ENCODE data around the gene PSD2.
"Not testable (repeated sequence)": the region's sequence is repeated elsewhere in the genome, so short reads cannot be mapped to it uniquely, and the experiment has no call there.

The PSD2 gene

DNA sequence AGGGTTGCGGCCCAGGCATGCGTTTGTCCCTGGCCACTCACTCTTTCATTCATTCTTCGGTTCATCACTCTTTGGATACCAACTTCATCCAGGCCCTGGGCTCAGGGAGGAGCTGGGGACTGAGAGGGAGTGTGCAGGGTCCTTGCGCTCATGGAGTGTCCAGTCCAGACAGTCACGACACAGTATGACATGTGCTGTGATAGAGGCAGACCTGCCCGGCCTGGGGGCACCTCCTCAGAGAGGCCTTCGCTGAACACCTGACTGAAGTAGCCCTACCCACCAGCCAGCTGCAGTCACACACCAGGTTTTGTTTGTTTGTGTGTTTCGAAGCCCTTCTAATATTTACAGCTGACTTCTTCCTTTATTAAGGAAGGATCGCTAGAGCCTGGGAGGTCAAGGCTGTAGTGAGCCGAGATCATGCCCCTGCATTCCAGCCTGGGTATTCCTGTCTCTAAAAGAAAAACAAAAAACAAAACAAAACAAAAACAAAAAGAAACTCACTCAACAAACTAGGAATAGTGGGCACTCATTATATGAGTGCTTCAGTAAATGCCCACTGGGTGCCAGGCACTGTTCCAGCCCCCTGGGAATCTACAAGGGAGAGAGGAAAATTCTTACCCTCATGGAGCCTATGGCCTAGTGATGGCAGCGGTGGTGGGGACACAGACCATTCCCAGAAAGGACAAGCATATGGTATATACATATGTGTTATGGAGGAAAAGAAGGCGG lies 6.3 kb upstream of the PSD2 start:
- DNase-seq (ENCODE audit: low spot score) = no peak

DNA sequence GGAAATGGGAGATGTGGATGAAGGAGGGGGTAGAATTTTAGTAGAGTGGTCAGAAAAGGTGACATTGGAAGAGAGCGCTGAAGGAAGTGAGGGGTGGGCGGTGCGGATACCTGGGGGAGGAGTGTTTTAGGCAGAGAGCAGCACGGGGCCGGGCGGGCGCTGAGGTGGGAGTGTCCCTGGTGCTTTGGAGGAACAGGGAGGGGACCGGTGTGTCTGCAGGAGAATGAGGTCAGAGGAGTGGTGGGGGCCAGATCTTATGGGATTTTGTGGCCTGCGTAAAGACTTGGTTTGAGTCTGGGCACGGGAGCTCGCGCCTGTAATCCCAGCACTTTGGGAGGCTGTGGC lies 5.8 kb upstream of the PSD2 start:
- DNase-seq (ENCODE audit: low spot score) = no peak

DNA sequence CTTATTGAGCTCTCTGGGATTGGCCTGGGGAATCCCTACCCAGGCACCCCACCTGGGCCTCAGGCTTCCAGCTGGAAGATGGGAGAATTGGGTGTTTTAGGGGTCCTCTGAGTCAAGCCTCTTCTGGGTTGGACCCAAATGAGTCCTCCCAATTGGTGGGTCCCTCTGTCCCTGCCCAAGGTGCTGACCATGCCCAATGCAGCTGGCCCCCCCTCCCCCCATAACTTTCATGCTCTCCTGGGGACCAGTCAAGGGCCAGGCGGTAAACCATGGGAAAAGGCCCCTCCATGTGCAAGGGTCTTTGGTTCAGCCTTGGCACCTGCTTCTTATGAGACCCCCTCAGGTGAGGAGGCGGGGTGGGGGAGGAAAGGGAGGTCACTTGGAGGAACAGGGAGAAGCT lies 3.4 kb upstream of the PSD2 start:
- no peak for DNase-seq (ENCODE audit: low spot score)

DNA sequence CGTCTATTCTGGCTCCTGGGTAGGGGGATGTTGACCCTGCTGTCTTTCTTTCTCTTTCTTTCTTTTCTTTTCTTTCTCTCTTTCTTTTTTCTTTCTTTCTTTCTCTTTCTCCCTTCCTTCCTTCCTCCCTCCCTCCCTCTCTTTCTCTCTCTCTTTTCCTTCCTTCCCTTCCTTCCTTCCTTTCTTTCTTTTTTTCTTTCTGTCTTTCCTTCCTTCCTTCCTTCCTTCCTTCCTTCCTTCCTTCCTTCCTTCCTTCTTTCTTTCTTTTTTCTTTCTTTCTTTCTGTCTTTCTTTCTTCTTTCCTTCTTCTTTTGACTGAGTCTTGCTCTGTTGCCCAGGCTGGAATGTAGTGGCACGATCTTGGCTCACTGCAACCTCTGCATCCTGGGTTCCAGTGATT lies 3.0 kb upstream of the PSD2 start:
- DNase-seq (ENCODE audit: low spot score) = not testable (repeated sequence)

DNA sequence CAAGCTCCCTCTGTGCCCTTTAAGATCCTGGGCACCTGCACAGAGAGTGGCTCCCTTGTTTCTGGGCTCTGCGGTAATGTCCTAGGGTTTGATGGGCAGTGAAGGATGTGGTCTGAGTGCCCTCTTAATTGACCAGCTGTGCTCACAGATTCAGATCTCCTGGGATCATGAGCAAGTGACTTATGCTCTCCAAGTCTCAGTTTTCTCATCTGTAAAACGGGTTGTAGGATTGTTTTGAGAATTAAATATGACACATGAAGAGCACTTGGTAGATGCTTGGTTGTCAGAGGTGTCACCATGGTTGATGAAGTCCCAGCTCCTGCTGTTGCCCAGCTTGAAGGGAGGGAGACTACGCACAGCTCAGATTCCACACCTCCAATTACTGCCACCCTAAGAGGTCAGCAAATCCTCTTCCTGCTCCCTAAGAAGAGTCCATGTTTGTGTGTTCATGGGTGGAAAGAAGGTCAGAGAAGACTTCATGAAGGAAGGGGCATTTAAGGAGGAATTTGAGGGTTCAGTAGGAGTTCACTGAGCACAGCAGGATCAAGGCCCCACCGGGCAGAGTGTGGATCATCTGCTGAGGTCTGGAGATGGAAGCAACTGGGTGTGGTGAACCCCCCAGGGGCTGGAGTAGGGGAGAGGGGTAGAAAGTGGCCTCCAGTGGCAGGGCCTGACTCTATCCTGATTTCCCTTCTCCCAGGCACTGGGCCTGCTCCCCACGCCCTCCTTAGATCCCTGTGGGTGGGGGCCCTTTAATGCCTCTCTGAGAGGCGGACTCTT lies 1.4 kb upstream of the PSD2 start:
- DNase-seq (ENCODE audit: low spot score) = no peak

DNA sequence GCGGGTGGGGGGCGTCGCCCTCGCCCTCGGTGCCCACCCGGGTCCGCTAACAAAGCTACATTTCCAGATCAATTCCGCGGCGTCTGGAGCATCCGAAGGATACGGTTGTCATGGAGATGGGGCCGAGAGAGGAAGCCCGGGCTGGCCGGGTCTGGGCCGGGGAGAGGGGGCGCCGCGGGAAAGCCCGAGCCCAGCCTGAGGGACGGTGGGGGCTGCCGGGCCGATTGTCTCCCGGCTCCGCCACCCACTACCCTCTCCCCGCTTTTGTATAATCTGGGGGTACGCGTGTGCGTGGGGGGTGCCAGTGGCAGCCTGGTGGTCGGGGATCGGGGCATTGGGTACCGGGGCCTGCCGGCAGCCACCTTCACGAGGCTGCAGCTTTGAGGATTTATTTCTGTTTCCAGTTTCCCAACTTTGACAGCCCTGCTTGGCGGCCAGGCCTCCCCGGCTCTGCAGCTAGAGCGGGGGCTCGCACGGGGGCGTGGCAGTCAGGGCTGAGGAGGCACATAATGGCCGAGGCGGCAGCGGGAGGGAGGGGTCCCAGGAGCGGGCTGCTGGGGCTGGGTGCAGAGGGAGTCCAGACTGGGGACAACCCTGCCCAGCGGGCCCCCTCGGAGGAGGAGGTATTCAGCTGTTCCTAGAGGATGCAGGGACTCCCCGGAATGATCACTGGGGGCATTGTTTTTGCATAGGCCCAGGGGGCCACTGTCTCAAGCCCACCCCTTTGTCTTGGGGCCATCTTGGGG lies 626 bp downstream of the PSD2 start:
- no peak for DNase-seq (ENCODE audit: low spot score)

DNA sequence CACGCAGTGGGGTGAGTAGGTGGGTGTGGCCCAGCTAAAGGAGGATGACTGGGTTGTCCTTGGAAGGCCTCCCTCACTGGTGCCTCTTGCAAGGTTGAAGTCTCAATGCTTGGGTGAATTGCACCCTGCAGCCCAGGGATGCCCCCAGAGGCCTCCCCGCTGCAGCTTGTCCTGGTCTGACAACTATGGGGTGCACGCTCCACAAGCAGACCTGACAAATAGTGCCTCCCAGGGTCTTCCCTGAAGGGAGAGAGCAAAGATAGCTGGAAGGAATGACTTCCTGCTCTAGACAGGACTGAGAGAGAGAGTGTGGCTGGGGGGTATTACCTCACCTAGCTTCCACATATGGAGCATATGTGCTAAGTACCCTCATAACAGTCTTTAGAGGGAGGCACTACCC lies 1.7 kb downstream of the PSD2 start:
- no peak for DNase-seq (ENCODE audit: low spot score)

DNA sequence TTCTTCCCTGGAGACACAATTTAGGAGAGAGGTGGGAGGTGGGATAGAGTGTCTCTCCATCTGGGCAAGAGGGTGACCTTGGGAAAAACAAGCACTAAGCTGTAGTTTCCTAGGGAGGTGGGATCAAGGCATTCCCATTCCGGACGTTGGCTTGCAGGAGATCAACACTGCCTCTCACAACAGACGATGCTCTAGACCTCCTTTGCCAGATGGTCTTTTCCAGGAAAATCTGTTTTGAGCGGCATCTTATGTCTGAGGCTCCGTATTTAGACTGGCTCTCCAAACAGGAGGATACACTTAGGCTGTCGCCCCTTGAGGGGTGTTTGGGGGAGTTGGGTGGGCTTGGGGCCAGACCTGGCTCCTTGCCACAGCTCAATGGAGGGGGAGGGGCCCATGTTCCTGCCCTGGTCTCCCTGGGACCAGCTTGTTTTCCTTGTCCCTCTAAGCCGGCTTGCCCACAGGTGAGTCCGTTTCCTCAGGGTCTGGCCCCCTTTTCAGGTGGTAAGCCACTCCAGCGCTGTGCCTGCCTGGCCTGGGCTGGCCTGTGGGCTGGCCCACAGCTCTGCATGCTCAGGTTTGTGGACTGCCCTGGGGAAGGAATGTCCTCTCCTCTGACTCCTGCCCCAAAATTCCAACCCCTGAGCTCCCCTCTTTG lies 2.4 kb downstream of the PSD2 start:
- DNase-seq (ENCODE audit: low spot score) = no peak

DNA sequence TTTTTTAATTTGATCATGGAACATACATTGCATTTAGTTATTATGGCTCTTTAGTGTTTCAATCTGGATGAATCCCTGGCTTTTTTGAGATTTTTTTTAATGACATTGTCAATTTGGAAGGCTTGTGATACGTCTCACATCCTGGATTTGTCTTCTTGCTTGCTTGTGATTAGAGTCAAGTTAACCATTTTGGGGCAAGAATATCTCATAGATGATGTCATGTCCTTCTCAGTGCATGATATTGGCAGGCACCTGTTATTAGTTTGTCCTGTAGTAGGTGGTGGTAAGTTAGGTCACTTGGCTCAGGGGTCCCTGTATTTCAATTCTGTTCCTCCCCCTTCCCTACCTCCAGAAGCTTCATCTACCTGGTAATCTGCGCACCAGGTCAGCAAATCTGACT lies 3.3 kb downstream of the PSD2 start:
- DNase-seq (ENCODE audit: low spot score) = no peak

DNA sequence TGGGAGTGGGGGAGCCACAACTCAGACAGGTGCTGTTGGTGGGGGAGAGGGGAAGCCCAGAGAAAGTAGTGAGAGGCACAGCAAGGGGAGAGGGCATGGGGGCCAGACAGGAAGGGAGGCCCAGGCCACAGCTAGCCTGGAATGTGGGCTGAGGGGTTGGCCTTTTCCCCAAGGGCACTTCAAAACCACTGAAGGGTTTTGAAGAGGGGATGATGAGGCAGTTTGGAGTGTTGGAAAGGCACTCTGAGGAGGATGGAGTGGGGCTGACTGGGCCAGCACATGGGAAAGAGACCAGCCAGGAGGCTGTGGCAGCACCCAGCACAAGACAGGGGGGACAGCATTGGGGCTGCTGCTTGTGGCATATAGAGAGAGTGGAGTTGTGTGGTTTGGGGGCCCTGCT lies 3.8 kb downstream of the PSD2 start:
- DNase-seq (ENCODE audit: low spot score) = no peak

DNA sequence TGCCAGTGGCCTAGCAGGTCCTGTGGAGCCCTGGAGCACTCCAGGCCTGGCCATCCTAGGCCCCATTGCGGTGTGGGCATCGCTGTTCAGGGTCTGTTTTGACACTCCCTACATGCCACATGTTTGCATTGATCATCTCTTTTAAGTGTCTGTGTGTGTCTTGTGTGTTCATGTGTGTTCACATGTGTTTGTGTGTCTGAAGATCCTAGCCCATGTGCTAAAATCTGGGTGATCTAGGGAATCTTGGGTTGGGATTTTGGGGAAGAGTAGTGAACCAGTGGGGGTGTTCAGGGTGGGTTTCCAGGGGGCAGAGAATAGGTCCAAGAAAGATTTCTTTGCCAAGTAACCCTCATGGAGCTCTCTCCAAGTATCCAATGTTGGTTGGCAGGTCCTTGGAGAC lies 8.4 kb downstream of the PSD2 start:
- no peak for DNase-seq (ENCODE audit: low spot score)

DNA sequence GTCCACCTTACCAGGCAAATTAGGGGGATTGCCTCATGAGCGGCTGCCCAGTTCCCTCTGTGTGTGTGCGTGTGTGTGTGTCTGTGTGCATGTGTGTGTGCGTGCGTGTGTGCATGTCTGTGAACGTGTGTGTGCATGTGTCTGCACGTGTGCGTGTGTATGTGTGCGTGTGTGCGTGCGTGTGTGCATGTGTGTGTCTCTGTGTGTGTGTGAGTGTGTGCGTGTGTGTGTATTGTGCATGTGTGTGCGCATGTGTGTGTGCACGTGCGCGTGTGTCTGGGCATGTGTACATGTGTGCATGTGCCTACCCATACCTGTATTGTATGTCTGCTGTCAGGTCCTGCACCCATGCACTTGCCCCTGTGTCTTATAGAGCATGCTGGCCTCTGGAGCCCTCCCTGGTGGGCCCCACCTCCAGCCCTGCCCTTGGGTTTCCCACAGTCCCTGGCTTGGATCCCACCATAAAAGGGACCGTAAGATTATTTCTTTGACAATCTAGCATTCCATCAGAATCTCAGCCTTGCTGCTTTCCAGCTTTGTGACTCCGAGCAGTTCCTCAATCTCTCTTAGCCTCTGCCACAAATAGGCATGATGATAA lies 9.3 kb downstream of the PSD2 start:
- no peak for DNase-seq (ENCODE audit: low spot score)

DNA sequence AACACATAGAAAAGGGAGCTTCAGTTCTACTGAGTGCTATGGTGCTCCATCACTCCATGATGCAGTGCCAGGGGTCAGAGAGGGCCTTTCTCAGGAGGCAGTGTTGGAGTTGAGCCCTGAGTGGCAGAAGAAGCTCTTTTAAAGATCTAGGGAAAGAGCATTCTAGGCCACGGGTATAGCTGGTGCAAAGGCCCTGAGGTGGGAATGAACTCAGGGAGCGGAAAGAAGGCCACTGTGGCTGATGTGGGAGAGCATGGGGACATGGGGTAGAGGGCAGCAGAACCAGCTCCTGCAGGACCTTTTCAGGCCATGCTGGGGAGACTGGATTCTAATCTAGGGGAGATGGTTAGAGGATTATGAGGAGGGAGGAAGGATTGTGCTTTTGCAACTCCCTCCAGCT lies 9.9 kb downstream of the PSD2 start:
- no peak for DNase-seq (ENCODE audit: low spot score)

DNA sequence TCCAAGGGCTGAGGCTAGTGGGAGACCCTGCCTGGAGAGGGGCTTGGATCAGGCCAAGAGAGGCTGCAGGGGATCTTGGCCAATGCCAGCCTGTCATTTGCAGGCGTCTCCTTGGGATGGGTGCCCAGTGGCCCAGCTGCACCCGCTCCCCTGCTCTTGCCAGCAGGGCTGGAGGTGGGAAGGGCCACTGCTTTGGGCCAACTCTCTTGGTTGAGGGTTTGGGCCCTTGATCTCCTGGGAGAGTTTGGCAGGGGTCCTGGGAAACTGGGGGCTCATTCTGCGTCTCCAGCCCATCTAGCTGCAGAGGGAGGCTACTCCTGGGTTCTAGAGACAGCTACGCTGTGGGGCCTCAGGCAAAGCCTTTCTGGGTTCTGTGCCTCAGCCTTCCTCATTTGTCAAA lies 10.5 kb downstream of the PSD2 start:
- no peak for DNase-seq (ENCODE audit: low spot score)

DNA sequence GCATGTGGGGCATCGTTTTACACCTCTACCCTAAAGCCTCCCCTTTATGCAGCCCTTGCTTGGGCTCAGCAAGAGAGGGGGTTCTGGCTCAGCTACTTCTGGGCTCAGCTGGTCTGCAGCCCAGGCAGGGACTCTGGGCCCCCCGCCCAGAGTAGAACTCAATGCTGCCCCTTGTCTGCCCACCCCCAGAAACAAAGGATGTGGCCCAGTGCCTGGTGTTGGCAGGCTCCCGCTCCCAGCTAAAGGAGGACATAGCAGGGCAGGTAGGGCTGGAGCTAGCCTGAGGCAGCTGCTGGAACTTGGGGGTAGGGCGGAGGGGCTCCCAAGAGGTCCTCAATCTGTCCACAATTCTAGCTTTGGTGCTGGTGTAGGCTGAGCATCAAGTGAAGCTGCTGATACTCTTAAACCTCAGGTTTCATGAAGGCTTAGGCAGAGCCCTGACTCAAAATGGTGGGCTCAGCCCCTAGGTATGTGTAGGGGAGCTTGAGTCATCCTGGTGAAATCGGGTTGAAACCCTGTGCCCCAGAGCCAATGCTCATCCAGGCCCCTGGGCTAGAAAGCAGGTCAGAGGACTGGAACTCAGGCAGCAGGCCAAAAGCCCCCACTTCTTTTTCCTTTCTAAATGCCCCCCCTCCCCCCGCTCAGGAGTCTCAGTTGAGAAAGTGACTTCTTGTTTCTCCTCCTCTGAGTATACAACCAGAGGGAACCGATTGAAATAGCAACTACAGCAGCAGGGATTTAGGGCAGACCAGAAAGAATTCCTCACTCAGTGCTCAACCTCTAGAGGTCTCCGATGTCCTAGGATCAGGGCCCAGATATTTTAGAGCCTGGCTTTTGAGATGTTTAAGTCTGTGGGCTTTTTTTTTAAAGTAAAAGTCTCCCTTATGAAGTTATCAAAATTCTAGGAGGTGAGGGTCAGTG lies 11.4 kb downstream of the PSD2 start:
- DNase-seq (ENCODE audit: low spot score) = no peak

DNA sequence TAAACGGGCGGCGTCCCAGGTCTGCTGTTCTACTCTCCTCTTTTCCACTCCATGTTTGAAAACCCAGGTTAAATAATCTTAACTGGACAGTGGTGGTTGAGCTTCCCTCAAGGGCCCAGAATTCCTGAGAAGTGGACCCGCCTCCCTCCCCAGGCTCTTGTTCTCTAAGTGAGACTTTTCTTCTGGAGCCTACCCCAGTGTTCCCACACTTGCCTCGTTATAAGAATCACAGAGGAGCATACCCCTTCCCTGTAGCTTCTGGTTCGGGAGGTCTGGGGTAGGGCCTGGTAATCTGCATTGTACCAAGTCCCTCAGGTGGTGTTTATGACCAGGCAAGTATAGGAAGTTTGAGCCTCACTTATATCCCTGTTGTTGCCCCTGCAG lies 12.0 kb downstream of the PSD2 start:
- no peak for DNase-seq (ENCODE audit: low spot score)

DNA sequence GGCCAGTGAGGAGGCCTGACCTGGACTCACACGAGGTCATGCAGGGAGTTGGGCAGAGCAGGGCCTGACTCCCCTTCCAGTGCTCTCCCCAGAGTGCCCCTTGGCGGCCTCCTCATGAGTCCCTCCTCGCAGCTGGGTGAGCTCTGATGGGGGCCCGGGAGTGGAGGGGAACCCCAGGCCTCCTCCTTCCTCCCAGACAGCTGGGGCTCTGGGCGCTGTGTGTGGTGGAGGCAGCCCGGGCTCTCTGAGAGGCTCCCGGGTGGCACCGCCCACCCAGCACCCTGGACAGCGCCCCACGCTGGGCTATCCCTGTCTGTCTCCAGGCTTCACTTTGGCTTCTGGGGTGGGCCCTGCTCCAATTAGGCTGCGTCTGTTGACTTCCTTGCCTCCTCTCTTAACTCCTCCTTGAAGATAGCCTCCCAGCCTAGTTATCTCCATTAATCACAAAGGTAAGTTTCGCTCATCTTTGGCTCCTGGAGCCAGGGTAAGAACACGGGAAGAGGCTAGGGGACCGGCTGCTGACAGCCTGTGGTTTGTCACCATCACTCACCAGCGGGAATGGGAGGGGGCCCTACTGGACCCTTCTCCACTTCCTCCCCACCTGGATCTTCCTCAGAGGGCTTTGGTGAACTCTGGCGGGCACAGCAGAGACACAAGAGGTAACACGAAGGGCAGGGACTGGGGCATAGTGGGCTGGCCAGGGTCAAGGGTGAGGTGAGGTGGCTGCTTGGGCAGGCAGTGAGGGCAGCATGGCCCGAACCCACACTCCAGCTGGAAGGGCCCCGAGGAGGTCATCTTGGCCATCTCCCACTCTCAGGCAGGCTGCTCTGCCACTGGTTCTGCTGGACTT lies 13.1 kb downstream of the PSD2 start:
- DNase-seq (ENCODE audit: low spot score) = no peak

DNA sequence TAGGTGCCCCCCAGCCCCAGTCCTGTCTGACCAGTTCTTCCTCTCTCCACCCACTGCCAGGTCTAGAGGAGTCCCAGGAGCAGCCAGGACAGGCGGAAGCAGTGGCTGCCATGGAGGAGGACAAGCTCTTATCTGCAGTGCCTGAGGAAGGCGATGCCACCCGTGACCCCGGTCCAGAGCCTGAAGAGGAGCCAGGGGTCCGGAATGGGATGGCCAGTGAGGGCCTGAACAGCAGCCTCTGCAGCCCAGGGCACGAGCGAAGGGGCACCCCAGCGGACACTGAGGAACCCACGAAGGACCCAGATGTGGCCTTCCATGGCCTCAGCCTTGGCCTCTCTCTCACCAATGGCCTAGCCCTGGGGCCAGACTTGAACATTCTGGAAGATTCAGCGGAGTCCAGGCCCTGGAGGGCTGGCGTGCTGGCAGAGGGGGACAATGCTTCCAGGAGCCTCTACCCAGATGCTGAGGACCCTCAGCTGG lies 13.8 kb downstream of the PSD2 start:
- DNase-seq (ENCODE audit: low spot score) = no peak

DNA sequence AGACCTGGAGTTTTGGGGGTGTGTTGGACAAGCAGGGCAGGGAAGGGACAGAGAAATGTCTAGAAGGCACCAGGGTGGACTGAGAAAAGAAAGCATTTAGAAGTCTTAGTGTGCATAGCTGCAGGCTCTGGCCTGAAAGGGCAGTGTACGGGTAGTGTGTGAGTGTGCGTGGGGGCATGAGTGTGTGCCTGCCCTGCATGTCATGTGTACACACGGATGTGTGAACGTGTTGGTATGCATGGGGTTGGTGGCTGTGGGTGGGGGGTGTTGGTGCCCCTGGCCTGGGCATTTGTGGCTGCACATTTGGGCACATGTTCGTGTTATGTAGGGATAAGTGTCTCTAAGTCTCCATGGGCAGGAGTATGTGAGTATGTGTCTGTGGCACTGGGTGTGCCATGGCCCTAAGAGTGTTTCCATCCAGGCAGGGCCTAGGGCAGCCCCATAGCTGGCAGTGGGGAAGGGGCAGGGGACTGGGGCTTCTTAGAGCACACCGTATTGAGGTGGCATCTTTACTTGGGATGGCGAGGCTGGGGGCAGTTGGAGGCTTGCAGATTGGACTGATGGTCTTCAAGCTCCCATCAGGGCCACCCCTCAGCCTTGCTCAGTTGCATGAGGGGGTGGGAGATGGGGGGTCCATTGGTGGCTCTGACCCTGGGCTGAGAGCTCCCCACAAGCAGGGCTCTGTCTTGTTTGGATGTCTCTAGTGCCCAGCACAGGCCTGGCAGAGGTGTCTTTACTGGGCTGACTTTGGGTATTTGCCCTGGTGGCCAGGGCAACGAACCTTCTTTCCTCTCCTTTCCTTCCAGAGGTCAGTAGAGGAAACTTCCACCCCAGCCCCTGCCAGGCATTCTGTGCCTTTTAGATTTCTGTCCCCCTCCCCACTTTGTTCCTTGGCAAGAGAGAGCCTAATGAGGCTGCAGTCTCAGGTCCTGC lies 15.0 kb downstream of the PSD2 start:
- no peak for DNase-seq (ENCODE audit: low spot score)

All from left forelimb (tissue), 1 donor.